ENCODE data around the gene SPSB2.
"Not testable (repeated sequence)": the region's sequence is repeated elsewhere in the genome, so short reads cannot be mapped to it uniquely, and the experiment has no call there.

The SPSB2 gene

GRCh38 chr12:6899837-6900519 lies 26.9 kb upstream of the SPSB2 start:
- no peak for DNase-seq (ENCODE audit: low spot score)

DNA sequence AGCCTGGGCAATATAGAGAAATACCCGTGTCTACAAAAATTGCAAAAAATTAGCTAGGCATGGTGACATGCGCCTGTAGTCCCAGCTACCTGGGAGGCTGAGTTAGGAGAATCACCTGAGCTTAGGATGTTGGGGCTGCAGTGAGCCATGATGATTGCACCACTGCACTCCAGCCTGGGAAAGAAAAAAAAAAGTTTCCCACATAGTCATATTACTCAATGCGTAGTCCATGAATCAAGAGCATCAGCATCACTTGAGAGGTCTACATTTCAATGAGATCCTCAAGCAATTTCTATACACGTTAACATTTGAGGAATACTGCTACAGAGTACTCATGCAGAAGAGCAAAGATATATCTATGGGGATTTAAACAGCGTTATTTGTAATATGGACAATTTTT lies 26.3 kb upstream of the SPSB2 start:
- DNase-seq (ENCODE audit: low spot score), result no peak

DNA sequence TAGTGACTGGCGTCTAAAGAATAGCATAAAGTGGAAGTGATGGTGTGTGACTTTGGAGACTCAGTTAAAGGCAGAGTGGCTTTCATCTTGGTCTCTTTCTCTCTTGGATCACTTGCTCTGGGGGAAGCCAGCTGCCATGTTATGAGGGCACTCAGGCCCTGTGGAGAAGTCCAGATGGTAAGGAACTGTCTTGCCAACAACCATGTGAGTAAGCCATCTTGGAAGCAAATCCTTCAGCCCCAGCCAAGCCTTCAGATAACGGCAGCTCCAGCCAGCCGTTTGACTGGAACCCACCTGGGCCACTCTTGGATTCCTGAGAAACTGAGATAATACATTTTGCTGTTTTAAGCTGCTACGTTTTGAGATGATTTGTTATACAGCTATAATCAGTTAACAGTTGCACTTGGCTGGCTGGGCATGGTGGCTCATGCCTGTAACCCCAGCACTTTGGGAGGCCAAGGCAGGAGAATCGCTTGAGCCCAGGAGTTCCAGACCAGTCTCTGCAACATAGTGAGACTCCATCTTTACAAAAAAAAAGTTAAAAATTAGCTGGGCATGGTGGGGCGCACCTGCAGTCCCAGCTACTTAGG lies 23.8 kb upstream of the SPSB2 start:
- no peak for DNase-seq (ENCODE audit: low spot score)

GRCh38 chr12:6894321-6894720 lies 21.2 kb upstream of the SPSB2 start:
- DNase-seq (ENCODE audit: low spot score), result no peak

- DNase-seq (ENCODE audit: low spot score), result not testable (repeated sequence)
Observed at GRCh38 chr12:6892683-6893082, 19.6 kb upstream of the SPSB2 start.

DNA sequence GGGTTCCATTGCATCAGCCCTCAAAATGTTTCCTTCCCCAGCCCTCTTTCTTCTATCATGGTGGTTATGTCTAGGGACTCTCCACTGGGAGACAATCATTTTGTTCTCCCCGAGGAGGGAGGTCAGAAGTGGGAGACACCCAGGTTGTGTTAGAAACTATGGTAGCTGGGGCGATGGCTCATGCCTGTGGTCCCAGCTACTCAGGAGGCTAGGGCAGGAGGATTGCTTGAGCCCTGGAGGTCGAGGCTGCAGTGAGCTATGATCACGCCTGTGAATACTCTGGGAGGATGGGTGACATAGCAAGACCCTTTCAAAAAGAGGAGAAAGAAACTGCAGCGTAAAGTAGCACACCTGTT lies 18.5 kb upstream of the SPSB2 start:
- no peak for DNase-seq (ENCODE audit: low spot score)

DNA sequence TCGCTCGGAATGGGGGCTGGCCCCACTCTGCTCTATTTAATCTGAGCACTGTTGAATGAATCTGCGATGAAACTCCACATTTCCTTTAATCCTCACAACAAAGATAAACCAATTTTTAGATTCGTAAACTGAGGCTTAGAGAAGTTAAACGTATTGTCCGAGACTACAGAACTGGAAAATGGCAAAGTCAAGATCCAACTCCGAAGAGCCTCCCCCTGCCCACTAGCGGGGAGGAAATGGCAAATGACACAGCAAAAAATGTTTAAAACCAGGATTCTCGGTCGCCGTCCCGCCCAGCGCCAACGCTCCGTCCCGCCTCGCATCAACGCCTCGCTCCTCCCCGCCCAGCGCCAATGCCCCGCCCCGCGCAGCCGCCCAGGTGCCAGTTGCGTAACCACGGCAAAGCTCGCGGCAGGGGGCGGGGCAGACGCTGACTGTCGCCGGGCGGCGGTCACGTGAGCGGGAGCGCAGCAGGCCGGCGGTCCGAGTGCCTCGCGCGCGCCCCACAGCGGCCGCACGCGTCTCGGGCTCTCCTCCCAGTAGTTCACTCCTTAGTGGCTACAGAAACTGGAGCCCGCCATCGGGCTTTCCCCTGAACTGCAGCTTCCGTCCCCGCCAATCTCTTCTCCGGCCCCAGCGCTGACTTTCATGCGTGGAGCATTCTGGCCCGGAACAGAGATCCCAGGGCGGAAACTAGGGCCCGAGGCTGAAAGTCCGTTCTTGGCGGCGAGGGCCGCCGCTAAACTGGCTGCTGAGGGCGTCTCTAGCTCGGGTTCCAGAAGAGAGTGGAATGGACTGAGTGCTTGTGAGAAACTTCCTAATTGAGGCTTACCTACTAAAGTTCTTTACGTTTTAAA lies 17.9 kb upstream of the SPSB2 start:
- DNase-seq (ENCODE audit: low spot score), result peak; percentile 98

GRCh38 chr12:6889775-6890573 lies 16.9 kb upstream of the SPSB2 start:
- DNase-seq (ENCODE audit: low spot score), result not testable (repeated sequence)

DNA sequence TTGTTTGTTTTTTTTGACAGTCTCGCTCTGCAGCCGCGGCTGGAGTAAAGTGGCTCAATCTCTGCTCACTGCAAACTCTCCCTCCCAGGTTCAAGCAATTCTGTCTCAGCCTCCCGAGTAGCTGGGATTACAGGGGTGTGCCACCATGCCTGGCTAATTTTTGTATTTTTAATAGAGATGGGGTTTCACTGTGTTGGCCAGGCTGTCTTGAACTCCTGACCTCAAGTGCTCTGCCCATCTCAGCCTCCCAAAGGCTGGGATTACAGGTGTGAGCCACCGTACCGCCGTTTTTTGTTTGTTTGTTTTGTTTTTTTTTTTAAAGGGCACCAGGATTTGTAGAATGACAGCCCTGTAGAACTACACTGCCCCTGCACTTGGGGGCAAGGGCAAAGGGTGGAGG lies 15.7 kb upstream of the SPSB2 start:
- DNase-seq (ENCODE audit: low spot score), result not testable (repeated sequence)

GRCh38 chr12:6888360-6888759 lies 15.3 kb upstream of the SPSB2 start:
- DNase-seq (ENCODE audit: low spot score), result no peak

DNA sequence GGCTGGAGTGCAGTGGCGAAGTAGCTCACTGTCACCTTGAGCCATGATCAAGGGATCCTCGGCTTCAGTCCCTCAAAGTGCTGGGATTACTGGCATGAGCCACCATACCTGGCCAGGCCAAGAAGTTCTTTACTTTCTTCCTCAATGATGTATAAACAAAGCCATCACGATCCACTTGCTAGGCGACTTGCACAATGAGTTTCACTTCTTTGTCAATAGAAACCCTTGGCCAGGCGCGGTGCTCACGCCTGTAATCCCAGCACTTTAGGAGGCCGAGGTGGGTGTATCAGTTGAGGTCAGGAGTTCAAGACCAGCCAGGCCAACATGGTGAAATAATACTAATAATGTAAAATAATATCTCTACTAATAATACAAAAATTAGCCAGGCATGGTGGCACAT lies 14.4 kb upstream of the SPSB2 start:
- DNase-seq (ENCODE audit: low spot score), result no peak

DNA sequence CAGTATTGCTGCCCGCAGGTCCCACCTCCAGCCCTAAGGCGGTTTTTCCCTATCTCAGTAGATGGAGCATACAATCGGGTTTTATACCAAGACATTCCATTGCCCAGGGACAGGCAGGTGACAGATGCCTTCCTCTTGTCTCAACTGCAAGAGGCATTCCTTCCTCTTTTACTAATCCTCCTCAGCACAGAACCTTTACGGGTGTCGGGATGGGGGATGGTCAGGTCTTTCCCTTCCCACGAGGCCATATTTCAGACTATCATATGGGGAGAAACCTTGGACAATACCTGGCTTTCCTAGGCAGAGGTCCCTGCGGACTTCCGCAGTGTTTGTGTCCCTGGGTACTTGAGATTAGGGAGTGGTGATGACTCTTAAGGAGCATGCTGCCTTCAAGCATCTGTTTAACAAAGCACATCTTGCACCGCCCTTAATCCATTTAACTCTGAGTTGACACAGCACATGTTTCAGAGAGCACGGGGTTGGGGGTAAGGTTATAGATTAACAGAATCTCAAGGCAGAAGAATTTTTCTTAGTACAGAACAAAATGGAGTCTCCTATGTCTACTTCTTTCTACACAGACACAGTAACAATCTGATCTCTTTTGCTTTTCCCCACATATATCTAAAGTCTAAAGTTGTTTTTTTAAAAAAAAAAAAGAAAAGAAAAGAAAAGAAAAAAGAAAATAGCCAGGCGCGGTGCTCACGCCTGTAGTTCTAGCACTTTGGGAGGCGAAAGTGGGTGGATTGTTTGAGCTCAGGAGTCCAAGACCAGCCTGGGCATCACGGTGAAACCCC lies 13.3 kb upstream of the SPSB2 start:
- DNase-seq (ENCODE audit: low spot score), result not testable (repeated sequence)

DNA sequence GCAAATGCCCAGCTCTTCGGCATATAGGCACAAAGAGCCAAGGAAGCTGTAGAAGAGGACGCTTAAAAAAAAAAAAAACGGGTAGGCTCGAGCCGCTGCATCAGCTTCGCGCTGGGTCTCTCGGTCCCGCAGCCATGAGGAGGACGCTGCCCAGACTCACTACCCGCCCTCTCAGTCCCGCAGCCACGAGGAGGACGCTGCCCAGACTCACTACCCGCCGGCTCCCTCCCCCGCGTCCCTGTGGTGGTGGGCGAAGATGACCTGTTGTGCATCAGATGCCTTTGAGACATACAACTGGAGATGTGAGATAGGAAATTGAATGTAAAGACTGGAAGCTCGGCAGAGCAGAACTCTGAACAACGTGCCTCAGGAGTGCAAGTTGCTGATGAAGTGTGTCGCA lies 11.4 kb upstream of the SPSB2 start:
- no peak for DNase-seq (ENCODE audit: low spot score)

DNA sequence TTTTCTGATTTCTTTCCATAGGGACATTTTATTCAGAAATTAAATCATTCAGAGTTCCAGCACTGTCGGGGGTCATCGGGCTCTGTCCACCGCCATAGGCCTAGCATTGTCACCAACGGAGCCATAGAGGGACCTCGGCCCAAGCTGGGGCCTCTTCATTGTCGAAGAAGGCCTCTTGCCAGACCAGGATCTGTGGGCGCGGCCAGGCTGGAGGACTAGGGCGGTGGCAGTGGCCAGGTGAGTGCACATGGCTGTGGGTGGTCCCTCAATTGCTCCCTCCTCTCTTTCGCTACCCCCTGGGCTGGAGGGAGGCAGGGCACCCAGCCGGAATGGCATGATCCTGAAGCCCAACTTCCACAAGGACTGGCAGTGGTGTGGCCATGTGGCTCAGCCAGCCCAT lies 10.6 kb upstream of the SPSB2 start:
- no peak for DNase-seq (ENCODE audit: low spot score)

GRCh38 chr12:6883252-6883651 lies 10.1 kb upstream of the SPSB2 start:
- no peak for DNase-seq (ENCODE audit: low spot score)

- not testable (repeated sequence) for DNase-seq (ENCODE audit: low spot score)
Observed at GRCh38 chr12:6879824-6880223, 6.7 kb upstream of the SPSB2 start.

- DNase-seq (ENCODE audit: low spot score), result not testable (repeated sequence)
Observed at GRCh38 chr12:6874015-6874368, 889 bp upstream of the SPSB2 start.

GRCh38 chr12:6872073-6873048 lies 742 bp downstream of the SPSB2 start:
- DNase-seq (ENCODE audit: low spot score), result peak; percentile 88

- peak; percentile 51 for DNase-seq (ENCODE audit: low spot score)
Observed at GRCh38 chr12:6871052-6871957, 1.8 kb downstream of the SPSB2 start.

All from NAMALWA (cell line).